ENCODE results near the gene FJX1.

GRCh38 chr11:35629511-35629910, 11.3 kb downstream of the FJX1 start:
- TF ChIP-seq CTCF (IDR thresholded peaks at IDR 0.05; ENCODE audit: low read length): no peak
- no peak for TF ChIP-seq EZH2 (IDR thresholded peaks at IDR 0.05; ENCODE audit: borderline replicate concordance, low read length)
